ENCODE data around the gene OSGIN1.

The OSGIN1 gene

DNA sequence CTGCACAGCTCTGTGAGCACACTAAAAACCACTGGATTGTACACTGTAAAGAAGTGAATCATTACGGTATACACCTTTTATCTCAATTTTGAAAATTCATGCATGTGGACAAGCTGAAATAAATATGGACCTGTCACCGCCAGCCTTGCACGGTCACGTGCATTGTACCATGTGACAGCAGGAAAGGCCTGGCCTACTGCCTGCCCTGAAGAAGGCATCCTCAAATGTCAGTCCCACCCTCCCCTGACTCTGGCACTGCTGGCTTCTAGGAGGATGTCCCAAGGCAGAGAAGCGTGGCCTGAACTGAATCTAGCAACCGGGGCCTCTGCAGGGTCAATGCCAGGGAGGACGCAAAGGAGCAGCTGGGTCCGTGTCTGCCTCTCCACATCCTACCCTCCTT lies 54.9 kb downstream of the OSGIN1 start:
- no peak for FAIRE-seq

DNA sequence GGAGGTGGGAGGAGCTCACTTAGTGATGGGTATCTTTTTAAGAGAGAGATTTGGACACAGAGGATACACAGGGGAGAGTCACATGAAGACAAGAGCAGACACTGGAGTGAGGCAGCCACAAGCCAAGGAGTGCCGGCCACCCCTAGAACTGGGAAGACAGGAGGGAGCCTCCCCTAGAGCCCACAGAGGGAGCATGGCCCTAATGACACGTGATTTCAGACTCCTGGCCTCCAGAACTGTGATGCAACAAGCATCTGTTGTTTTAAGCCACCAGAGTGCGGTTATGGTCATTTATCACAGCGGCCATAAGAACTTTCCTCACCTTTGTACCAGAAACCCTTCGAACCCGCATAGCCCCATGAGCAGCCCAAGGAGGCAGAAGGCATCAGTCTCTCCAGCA lies 56.2 kb downstream of the OSGIN1 start:
- no peak for FAIRE-seq

DNA sequence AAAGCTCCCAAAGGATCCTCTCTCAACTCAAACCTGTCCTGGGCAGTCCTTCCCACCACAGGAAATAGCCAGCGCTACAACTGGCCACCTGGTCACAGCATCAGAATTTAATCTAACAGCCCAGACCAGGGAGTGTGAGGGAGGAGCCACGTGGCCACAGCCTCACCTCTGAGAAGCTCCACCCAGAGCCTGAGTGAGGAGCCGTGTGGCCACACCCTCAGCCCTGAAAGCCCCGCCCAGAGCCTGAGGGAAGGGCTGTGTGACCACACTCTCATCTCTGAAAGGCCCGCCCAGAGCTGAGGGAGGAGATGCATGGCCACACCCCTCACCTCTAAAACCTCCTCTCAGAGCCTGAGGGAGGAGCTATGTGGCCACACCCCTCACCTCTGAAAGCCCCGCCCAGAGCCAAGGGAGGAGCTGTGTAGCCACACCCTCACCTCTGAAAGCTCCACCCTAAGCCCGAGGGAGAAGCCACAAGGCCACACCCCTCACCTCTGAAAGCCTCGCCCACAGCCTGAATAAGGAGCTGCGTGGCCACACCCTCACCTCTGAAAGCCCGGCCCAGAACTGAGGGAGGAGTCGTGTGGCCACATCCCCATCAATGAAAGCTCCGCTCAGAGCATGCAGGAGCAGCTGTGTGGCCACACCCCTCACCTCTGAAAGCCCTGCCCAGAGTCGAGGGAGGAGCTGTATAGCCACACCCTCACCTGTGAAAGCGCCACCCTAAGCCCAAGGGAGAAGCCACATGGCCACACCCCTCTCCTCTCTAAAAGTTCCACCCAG lies 60.9 kb downstream of the OSGIN1 start:
- no peak for FAIRE-seq

DNA sequence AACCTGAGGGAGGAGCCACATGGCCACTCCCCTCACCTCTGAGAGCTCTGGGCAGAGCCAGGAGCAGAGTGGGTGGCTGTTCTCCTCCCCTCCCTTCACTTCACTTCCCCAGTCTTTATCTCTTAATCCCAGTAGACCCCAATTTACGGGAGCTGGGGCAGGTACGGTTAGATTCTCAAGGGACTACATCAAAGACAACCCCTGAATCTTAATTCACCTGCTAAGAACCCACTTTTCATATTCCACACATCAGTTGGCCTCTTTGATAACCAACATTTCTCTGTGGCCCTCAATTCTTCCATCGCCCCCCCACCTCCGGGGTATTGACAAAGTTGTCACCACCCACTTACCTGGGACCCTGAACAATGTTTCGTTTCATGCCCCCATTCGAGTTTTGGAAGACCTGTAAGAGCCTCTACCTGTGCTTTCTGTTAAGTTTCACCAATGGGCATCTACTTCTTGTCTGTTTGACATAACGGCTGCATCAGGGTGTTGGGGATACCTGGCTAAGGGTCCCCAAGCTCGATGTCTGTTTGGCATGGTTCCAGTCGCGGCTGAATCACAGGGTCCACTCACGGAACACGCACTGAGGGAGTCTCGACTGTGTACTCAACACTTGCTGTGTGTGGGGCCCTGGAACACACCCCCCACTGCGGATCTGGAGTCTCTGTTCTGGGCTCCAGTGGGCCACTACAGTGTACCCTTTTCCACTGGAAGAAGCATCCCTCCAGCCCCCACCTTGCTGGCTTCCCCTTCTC lies 61.7 kb downstream of the OSGIN1 start:
- FAIRE-seq: no peak

DNA sequence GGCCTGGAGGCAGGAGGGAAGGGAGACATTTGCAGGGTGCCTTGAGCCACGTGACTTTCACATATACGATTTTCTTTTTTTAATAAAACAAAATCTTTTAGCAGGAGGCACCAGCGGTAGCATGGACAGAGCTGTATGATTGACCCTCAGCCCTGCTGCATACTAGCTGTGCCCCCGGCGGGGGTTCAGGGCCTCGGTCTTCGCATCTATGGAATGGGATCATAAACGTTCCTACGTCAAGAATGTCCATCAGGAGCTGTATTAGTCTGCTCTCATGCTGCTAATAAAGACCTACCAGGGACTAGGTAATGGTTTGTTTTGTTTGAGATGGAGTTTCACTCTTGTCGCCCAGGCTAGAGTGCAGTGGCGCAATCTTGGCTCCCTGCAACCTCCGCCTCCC lies 62.4 kb downstream of the OSGIN1 start:
- no peak for FAIRE-seq
